T47D (cell line): ENCODE data around the gene DPY19L1.
"Not testable (repeated sequence)": the region's sequence is repeated elsewhere in the genome, so short reads cannot be mapped to it uniquely, and the experiment has no call there.

Source experiments
- DNase-seq, 2 experiments: peaks; one replicate each; pipeline versions ENCODE4 v3.0.0 to v3.0.0-alpha.2; 2011 to 2012; ENCODE audit warnings: low read depth in 1 of 2, low spot score in 1 of 2
- JUND ChIP-seq: IDR thresholded peaks from 2 replicates; pipeline ENCODE4 v1.6.1; 2012; ENCODE audit warnings: low read depth
- in situ Hi-C: cut with HindIII; loops from 2 replicates; pipeline ENCODE4 v1.10.0; 2016; ENCODE audit warnings: low sequenced_read_pairs, low pct_unique_long_range_greater_than_20kb

DPY19L1 gene

GRCh38 chr7:34946486-34946885 is 90.8 kb downstream of the DPY19L1 start:
- TF ChIP-seq JUND: no peak
- DNase-seq: no peak
- in situ Hi-C loops: no loop called here

GRCh38 chr7:34945894-34946477 is 91.3 kb downstream of the DPY19L1 start:
- in situ Hi-C loops, DNase-seq: not testable (repeated sequence)

DNA sequence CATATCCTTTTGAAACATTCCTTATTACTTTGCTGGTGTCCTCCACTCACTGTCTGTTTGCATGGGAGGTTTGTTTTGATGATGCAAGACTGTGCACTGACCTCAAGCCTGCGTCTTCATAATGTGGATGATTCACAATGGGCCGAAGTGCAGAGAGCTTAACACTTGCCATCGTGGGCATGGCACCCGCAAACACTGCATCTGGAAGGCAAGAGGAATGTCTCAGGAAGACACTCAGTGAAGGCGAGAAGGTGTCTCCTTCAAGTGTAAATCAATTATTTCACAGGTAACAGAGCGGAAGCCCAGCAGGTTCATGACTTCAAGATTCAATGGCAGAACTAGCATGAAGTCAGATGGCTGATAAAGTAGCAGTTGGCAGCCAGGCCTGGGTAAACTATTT is 98.1 kb downstream of the DPY19L1 start:
- in situ Hi-C loops: no loop called here
- DNase-seq: no peak
- no peak for TF ChIP-seq JUND

GRCh38 chr7:34935735-34936165 is 101.5 kb downstream of the DPY19L1 start:
- in situ Hi-C loops, DNase-seq: not testable (repeated sequence)

DNA sequence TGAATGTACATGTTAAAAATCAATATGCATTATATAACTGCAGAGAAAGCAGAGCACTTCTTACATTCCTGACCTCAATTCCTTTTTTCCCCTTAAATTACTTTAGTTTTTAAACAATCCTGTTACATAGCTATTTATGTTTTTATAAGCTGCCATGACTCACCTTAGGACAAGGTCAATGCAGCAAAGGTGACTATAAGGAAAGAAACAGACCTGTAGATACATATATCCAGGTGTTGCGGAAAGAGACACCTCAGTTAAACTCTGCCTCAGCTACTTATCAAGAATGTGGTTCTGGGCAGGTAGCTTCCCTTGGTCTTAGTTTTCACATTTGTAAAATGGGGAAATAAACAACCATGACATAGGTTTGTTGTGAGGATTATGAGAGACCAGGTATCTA is 105.5 kb downstream of the DPY19L1 start:
- in situ Hi-C loops: no loop called here
- no peak for TF ChIP-seq JUND
- no peak for DNase-seq

- in situ Hi-C loops, DNase-seq: not testable (repeated sequence)
Measured at GRCh38 chr7:34929783-34930182, 107.5 kb downstream of the DPY19L1 start.

- in situ Hi-C loops: no loop called here
- no peak for DNase-seq
- TF ChIP-seq JUND: no peak
Measured at GRCh38 chr7:34928560-34928959, 108.7 kb downstream of the DPY19L1 start.

GRCh38 chr7:34928052-34928451 is 109.2 kb downstream of the DPY19L1 start:
- TF ChIP-seq JUND: no peak
- peak; percentile 17 to 82 for DNase-seq
- in situ Hi-C loops: no loop called here

DNA sequence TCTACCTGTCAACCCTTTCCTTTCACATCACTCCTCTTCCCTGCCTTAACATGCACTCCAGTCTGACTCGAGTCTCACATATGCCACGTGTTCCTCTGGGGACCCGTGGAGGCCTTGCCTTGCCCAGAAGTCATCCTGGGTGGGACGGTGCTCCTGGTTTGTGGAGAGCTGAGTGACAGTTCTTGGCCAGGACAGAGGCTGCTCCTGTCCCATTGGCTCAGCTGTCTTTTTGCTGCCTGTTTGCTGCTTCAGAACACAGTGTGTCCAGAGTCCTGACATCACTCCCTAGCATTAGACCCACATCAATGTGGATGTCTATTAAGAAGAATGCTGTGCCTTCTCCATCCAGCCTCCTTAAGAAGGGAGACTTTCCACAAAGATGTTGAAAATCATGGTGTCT is 116.8 kb downstream of the DPY19L1 start:
- DNase-seq, in situ Hi-C loops: not testable (repeated sequence)

DNA sequence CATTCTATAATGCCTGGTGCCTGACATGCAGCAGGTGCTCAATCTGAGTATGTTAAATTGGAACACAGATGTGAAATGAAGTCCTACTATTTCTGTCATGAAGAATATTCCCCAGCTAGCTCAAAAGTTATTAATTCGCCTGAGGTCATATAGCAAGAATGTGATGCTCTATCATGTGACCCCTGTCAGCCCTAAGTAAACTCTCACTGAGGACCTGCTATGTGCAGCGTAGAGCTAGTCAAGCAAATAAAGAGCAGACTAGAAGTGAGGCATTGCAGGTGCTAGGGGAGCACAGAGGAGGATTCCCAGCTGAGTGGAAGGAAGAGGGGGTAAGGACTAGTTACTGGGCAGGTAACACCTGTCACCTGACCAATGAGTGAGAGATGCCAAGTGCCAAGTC is 118.2 kb downstream of the DPY19L1 start:
- in situ Hi-C loops, DNase-seq: not testable (repeated sequence)

DNA sequence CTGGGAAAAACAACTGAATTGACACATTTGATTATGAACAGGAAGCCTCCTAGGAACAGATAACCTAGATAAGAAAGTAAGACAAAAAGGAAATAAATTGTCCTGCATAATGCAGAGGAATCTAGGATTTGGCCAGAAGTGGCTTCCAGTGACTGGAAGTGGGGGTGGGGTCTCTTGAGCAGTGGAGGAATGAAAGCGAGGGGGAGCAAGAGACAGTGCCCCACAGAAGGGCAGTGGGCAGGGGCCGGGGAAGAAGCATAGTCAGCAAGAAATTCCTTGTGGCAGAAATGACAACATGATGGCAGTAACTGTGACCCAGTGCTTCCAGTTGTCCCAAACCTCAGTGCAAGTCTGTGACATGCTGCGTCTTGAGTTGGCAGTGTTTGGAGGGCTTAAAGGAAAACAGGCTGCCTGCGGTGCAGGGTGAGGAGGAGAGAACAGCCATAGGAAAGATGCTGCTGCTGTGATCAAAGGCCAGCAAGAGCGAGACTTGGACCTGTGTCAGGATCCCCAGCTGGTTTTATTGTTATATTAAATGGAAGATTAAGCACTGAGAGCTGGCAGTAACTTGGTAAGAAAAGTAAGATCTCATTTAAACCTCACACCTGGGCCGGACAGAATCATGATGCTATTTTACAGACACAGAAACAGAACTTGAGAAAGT is 119.0 kb downstream of the DPY19L1 start:
- in situ Hi-C loops, DNase-seq: not testable (repeated sequence)

DNA sequence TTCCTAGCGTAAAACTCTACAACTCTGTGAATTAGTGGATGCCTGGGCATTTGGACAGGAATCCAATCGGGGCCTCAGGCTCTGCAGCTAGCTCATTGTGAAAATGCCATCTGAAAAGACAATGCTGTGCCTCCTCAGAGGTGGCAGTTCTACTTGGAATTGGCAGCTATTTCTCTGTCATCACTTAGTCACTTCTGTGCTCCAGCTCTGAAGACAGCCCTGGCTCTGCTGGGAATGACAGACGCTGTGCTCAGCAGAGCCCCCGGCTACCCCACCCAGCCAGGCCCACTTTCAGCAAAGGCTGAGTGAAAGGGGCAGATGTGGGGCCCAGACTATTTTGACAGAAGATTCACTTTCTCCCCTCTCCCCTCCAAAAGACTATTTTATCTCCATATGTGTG is 119.8 kb downstream of the DPY19L1 start:
- in situ Hi-C loops, DNase-seq: not testable (repeated sequence)

DNA sequence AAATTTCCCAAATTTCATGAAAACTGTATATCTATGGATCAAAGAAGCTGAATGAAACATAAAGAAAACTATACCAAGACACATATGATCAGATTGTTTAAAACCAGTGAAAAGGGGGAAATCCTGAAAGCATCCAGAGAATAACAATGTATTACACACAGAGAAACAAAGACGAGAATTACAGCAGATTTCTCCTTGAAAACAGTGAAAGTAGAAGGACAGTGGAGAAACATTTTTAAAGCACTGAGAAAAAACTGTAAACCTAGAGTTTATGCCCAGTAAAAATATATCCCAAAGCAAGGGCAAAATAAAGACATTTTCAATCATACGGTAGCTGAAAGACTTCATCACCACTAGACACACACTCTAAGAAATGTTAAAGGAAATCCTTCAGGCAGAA is 121.0 kb downstream of the DPY19L1 start:
- in situ Hi-C loops: no loop called here
- DNase-seq: no peak
- no peak for TF ChIP-seq JUND

DNA sequence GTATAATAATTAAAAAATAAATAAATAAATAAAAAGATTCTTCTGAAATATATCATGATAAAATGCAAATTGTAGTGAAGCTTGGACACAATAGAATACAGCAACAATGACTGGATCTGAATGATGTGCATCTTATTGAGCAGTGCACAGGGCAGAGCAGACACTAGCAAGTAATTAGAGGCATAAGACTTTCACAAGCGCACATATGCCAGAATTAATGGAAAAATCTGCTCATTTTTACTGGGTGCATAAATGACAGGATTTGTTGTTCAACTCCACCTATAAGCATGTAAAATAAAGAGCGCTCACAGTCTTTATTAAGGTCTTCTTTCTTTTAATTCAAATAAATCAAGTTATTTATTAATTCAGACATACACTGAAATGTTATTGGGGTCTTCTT is 125.0 kb downstream of the DPY19L1 start:
- TF ChIP-seq JUND: no peak
- in situ Hi-C loops: no loop called here
- no peak for DNase-seq

GRCh38 chr7:34906266-34906850 is 130.9 kb downstream of the DPY19L1 start:
- DNase-seq, in situ Hi-C loops: not testable (repeated sequence)
